Esophagus (tissue), 2 donors: ENCODE results near the gene OXNAD1. TPM values are rescaled to one million over a fixed set of nuclear protein-coding genes. Genes with fewer than 3 reads are reported as not detected.

Source experiments
- H3K27ac ChIP-seq, 2 donors: one replicate each; pipeline ENCODE4 v1.5.1; 2013; ENCODE audit warnings: low read depth in 2 of 2, mild to moderate bottlenecking in 2 of 2, inconsistent platforms in 1 of 2, low read length in 1 of 2, moderate library complexity in 1 of 2
- H3K27me3 ChIP-seq, 2 donors: one replicate each; pipeline ENCODE4 v1.6.1; 2013; ENCODE audit warnings: low read length in 2 of 2, control low read depth in 1 of 2, mild to moderate bottlenecking in 1 of 2; ENCODE audit not compliant: insufficient read depth in 2 of 2, control insufficient read depth in 1 of 2
- H3K36me3 ChIP-seq, 2 donors: one replicate each; pipeline ENCODE4 v1.6.1; 2013; ENCODE audit warnings: low read length in 1 of 2; ENCODE audit not compliant: control insufficient read depth in 2 of 2, insufficient read depth in 2 of 2
- H3K4me1 ChIP-seq, 2 donors: one replicate each; pipeline ENCODE4 v1.6.1; 2013; ENCODE audit warnings: low read length in 1 of 2; ENCODE audit not compliant: control insufficient read depth in 2 of 2, insufficient read depth in 2 of 2
- H3K4me3 ChIP-seq, 2 donors: one replicate each; pipeline ENCODE4 v1.5.1; 2013; ENCODE audit warnings: low read length in 2 of 2, mild to moderate bottlenecking in 2 of 2, low read depth in 1 of 2, moderate library complexity in 1 of 2
- H3K9me3 ChIP-seq, 2 donors: one replicate each; pipeline ENCODE4 v1.6.1; 2013; ENCODE audit warnings: mild to moderate bottlenecking in 2 of 2, low read depth in 1 of 2, low read length in 1 of 2, moderate library complexity in 1 of 2; ENCODE audit not compliant: control insufficient read depth in 2 of 2, insufficient read depth in 1 of 2
- WGBS, 2 donors: extraction: QIAGEN DNeasy Blood & Tissue Kit; methylation state at CpG; one replicate each; pipeline ENCODE4 v1.1.7; 2013; 5-methylcytosine and 5-hydroxymethylcytosine counted together
- polyA plus RNA-seq, 2 donors: library from polyadenylated mRNA; stranded (reverse); fragments of 200-250 nt; gene quantifications; one replicate each; pipeline ENCODE4 v1.2.3, GENCODE V29; 2013
- donor health status: healthy with polysubstance abuse.
- donor health status: Bipolar disorder and iron deficiency.

The OXNAD1 gene
- polyA plus RNA-seq, 2 donors, result 4.9 to 6.6 TPM

- 67 to 68% methylated on average over 6 of the region's 6 CpGs for WGBS, 2 donors
- peaks cover 3 to 4% of the 10 kb centered on the region in 2 donors for H3K36me3 ChIP-seq
- H3K4me1 ChIP-seq, result no peaks in the 10 kb centered on the region
- no peaks in the 10 kb centered on the region for H3K27me3 ChIP-seq
- peak overlapping the region; percentile 40 to 58 for H3K27ac ChIP-seq
- H3K9me3 ChIP-seq, result no peaks in the 10 kb centered on the region
- peak overlapping the region; percentile 17 to 36 for H3K4me3 ChIP-seq
Observed at GRCh38 chr3:16286751-16287543, 21.9 kb downstream of the OXNAD1 start.

GRCh38 chr3:16288664-16289063 lies 23.7 kb downstream of the OXNAD1 start:
- Histone ChIP-seq H3K36me3 (peaks cover under 1 to 3% of the 10 kb centered on the region in 2 donors), H3K27me3 (no peaks in the 10 kb centered on the region), H3K27ac (no peak overlapping the region), H3K4me1 (no peaks in the 10 kb centered on the region), H3K9me3 (no peaks in the 10 kb centered on the region), H3K4me3 (peak overlapping the region; percentile 9 to 17)
- 42 to 72% methylated on average over 1 of the region's 1 CpG for WGBS, 2 donors

GRCh38 chr3:16289144-16289889 lies 24.3 kb downstream of the OXNAD1 start:
- Histone ChIP-seq H3K9me3 (no peaks in the 10 kb centered on the region), H3K27ac (no peak overlapping the region), H3K4me1 (no peaks in the 10 kb centered on the region), H3K27me3 (no peaks in the 10 kb centered on the region), H3K36me3 (peaks cover 0 to 3% of the 10 kb centered on the region in 2 donors), H3K4me3 (no peak overlapping the region)
- 85 to 87% methylated on average over 2 of the region's 2 CpGs for WGBS, 2 donors

- Histone ChIP-seq H3K4me1 (no peaks in the 10 kb centered on the region), H3K27ac (no peak overlapping the region), H3K36me3 (peaks cover 2 to 3% of the 10 kb centered on the region in 2 donors), H3K9me3 (no peaks in the 10 kb centered on the region), H3K27me3 (no peaks in the 10 kb centered on the region), H3K4me3 (no peak overlapping the region)
- WGBS, 2 donors, result 57 to 58% methylated on average over 3 of the region's 3 CpGs
Observed at GRCh38 chr3:16290007-16290826, 25.2 kb downstream of the OXNAD1 start.

- Histone ChIP-seq H3K9me3 (no peaks in the 10 kb centered on the region), H3K4me3 (no peak overlapping the region), H3K27ac (no peak overlapping the region), H3K27me3 (no peaks in the 10 kb centered on the region), H3K36me3 (peaks cover 2 to 3% of the 10 kb centered on the region in 2 donors), H3K4me1 (no peaks in the 10 kb centered on the region)
- WGBS, 2 donors, result 44 to 64% methylated on average over 2 of the region's 2 CpGs
Observed at GRCh38 chr3:16290827-16291196, 25.8 kb downstream of the OXNAD1 start.

GRCh38 chr3:16294844-16295243 lies 29.8 kb downstream of the OXNAD1 start:
- H3K27me3 ChIP-seq, result no peaks in the 10 kb centered on the region
- peaks cover 2% of the 10 kb centered on the region in 2 donors for H3K36me3 ChIP-seq
- no peak overlapping the region for H3K27ac ChIP-seq
- no peaks in the 10 kb centered on the region for H3K9me3 ChIP-seq
- H3K4me3 ChIP-seq, result no peak overlapping the region
- 80 to 82% methylated on average over 5 of the region's 5 CpGs for WGBS, 2 donors
- H3K4me1 ChIP-seq, result no peaks in the 10 kb centered on the region

GRCh38 chr3:16295298-16295890 lies 30.4 kb downstream of the OXNAD1 start:
- H3K4me3 ChIP-seq, result no peak overlapping the region
- H3K27me3 ChIP-seq, result no peaks in the 10 kb centered on the region
- H3K4me1 ChIP-seq, result no peaks in the 10 kb centered on the region
- H3K27ac ChIP-seq, result no peak overlapping the region
- H3K36me3 ChIP-seq, result peaks cover 2% of the 10 kb centered on the region in 2 donors
- H3K9me3 ChIP-seq, result no peaks in the 10 kb centered on the region
- WGBS, 2 donors, result 84 to 85% methylated on average over 3 of the region's 3 CpGs

- no peak overlapping the region for H3K27ac ChIP-seq
- H3K27me3 ChIP-seq, result no peaks in the 10 kb centered on the region
- H3K4me1 ChIP-seq, result no peaks in the 10 kb centered on the region
- H3K4me3 ChIP-seq, result no peak overlapping the region
- 77 to 80% methylated on average over 9 of the region's 9 CpGs for WGBS, 2 donors
- no peaks in the 10 kb centered on the region for H3K9me3 ChIP-seq
- H3K36me3 ChIP-seq, result peaks cover 2% of the 10 kb centered on the region in 2 donors
Observed at GRCh38 chr3:16297997-16298885, 33.2 kb downstream of the OXNAD1 start.
